CD4-positive, alpha-beta T cell treated with Interleukin-6 at 100 ng/mL for 8 hours (primary cell): ENCODE measurements around the gene GRIN3B.

Experiments
- DNase-seq: peaks from one replicate; pipeline ENCODE4 v3.0.0-alpha.2; 2020; ENCODE audit warnings: mixed read lengths, low spot score

Gene GRIN3B

DNA sequence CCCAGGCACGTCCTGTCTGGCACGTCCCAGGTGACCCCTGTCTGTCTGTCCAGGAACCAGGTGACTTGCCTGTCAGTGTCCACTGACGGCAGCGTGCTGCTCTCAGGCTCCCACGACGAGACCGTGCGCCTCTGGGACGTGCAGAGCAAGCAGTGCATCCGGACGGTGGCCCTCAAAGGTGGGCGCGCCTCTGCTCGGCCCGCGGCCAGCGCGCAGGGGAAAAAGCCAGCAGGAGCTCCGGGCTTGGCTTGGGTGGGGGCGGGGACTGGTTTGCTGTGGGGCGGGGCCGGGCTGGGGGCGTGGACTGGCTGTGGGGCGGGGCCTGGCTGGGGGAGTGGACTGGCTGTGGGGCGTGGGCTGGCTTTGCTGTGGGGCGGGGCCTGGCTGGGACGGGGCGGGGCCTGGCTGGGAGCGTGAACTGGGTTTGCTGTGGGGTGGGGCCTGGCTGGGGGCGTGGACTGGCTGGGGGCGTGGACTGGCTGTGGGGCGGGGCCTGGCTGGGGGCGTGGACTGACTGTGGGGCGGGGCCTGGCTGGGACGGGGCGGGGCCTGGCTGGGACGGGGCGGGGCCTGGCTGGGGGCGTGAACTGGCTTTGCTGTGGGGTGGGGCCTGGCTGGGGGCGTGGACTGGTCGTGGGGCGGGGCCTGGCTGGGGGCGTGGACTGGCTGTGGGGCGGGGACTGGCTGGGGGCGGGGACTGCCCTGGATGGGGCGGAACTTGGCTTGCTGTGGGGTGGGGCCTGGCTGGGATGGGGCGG lies 8.9 kb upstream of the GRIN3B start:
- no peak for DNase-seq

DNA sequence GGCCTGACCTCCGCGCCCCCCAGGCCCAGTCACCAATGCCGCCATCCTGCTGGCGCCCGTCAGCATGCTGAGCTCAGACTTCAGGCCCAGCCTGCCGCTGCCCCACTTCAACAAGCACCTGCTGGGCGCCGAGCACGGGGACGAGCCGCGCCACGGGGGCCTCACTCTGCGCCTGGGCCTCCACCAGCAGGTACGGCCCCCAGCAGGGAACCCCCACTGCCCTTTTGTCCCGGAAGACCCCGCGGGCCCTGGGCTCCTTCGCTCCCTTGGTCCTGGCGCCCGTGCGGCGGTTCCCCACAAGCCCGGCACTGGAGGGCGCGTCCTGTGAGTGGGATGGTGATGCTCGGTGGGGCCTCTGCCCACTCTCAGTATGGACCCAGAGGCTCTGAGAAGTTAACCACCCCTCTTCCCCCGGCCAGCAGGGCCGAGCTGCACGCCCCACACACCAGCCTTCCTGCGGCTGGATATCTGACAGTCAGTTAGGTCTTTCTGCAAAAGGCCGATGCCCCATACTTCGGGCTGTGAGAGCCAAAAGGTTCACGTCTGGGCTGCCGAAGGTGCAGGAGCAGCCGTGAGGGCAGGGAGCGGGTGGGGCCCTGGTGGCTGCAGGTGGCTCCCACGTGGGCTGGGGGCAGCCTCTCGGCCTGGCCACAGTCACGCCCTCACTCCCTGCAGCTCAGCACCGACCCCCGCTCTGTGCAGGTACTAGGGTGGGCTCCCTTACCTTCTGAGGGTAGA lies 8.1 kb upstream of the GRIN3B start:
- DNase-seq, result no peak

DNA sequence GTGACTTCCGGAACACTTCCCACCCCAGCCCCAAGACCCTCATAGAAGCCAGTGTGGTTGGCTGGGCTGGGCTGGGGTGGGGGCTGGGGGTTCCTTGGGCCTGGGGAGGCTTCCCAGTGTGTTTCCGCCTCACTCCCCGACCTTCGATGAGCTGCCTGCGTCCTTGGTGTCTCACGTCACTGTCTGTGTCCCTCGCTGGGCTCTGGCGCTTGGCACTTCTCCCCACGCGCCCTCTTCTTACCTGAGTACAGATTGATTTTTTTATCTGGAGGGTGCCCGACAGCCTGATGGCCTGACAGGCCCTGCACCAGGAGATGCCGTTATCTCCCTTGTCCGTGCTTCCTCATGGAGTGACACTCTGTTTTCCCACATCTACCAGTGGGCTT lies 7.6 kb upstream of the GRIN3B start:
- DNase-seq, result no peak

DNA sequence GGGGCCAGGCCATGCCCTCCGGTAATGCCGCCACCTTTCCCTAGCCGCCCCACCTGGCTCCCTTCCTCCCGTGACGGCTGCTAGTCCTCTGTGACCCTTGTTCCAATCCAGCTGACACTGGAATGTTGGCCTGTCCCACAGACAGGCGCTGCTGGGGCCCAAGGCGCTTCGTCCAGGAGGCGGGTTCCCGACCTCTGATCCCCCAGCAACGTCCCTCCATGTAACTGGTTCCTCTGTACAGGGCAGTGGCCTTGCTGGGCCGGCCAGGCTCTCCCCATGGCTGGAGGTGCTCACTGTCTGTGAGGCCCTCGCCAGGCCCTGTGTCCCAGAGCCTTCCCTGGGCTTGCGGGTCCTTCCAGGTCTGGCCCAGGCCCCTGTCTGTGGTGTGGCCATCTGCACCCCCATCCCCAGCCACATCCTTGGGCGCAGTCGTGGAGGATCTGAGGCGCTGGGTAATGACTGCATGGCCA lies 6.8 kb upstream of the GRIN3B start:
- DNase-seq, result no peak

DNA sequence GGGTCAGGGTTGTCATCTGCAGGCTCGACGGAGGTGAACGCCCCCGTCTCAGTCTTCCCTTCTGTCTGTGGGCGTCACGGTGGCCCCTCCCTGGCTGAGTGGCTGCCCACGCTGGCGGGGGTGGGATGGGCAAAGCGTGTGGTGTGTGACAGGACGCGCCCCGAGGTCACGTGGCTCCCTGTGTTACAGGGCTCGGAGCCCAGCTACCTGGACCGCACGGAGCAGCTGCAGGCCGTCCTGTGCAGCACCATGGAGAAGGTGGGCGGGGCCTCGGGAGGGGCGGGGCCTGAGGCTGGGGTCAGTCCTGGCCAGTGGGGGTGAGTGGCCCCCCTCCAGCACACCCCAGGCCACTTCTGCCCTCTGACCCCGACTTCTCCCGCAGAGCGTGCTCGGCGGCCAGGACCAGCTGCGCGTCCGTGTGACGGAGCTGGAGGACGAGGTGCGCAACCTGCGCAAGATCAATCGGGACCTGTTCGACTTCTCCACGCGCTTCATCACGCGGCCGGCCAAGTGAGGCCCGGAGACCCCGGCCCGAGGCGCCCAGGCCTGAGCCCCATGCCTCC lies 6.3 kb upstream of the GRIN3B start:
- no peak for DNase-seq

DNA sequence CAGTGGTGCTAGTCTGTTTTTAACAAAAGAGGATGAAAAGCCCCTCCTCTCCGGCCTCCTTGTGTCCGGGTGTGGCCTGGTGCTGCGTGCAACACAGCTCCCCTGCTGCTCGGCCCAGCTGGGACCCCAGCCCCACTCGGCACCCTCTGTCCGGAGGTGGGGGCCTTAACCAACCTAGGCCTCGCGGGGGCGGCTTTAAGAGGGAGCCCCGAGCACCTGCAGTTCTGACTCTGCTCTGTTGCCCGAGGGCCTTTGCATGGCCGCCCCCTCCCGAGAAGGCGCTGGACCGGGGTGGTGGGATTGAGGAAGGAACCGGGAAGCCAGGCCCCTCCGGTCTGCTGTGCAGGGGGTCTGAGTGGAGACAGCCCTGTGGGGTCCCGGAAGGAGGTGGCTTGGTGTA lies 5.7 kb upstream of the GRIN3B start:
- DNase-seq, result no peak

DNA sequence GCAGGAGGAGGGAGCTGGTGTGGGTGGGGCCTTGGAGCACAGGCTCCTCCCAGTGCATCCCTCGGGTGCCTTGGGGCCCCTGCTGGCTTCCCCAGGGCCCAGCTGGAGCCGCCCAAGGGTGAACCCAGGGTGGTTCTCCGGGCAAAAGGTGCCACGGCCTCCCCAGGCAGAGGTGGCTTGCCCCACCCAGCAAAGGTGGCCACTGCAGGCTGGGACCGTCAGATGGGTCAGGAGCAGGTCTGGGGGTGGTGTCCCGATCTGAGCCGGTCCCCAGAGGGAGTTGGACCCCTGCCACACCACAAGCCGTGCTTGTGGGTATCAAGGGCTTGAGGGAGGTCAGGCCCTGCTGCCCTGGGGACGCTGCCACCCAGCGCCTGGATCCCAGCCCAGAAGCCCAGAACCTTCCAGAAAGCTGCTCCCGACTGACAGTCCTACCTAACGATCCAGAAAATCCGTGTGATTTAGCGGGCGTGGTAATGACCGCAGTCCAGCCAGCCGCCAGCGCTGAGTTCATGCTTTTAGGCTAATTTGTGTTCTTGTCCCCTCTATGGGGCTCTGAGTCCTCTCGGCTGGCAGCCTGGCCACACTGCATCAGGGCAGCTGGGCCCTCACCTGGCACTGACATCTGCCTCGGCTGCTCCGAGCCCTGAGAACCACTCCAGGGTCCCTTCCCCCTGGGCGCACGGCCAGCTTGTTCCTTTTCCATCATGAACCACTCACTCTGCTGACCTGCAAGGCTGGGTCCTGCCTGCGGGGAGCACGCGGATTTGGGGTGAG lies 5.0 kb upstream of the GRIN3B start:
- no peak for DNase-seq

DNA sequence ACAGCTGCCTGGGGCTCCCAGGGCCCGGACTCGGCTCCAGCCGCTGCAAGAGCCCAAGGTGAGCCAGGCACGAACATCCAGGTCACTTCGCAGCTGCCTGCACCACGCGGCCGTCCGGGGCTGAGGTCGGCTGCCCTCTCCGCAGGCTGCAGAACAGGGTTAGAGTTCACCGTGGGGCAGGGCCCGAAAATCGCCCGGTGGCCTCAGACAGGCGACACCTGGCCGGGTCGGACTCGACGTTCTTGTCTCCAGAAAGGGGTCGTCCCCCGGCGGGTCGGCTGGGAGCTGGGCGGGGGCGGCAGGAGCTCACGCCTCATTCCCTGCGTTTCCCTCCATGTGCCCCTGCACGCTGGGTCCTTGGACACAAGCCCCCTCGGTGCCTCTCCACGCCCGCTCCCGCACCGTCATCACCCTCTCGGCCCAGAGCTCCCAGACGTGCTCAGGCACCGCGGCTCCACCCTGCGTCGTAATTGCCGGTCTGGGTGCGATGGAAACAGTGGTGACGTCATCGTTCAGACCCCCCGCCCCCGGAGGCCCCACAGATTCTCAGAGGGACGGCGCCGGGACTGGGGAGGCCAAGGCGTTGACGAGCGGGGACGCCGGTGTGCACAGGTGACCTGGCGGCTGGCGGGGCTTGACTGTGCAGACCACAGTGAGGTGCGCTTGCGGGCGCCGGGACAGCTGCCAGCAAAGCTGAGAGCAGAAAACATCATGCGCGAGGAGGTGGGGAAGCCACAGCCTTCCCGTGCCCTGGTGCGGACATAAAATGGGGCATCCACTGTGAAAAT lies 4.0 kb upstream of the GRIN3B start:
- peak; percentile 60 for DNase-seq

DNA sequence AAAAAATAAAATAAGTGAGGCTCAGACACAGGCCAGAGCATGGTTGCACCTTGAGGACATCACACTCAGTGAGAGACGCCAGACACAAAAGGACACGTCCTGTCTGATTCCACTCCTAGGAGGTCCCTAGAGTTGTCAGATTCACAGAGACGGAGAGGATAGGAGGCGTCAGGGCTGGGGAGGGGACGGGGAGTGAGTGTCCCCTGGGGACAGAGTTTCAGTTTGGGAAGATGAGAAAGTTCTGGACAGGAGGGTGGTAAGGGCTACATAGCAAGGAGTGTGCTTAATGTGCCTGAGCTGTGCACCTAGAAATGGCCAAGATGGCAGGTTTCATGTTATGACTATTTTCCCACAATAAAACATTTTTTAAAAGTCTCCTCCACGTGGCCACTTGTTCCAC lies 2.2 kb upstream of the GRIN3B start:
- no peak for DNase-seq

DNA sequence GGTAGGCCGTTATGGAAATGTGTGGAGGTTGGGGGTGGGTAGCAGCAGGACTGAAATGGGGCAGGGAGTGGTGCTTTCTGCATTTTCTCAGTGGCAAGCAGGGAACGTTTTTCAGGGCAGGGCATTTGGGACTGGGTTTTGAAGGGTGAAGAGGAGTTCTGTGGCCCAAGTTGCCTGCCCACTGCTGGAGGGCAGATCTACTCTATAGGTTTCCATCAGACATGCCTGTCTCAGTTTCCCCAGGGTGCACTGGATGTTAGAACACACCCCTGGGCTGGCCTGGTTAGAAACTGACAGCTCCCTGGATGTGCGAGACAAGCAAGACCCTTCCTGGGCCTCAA lies 870 bp upstream of the GRIN3B start:
- no peak for DNase-seq

DNA sequence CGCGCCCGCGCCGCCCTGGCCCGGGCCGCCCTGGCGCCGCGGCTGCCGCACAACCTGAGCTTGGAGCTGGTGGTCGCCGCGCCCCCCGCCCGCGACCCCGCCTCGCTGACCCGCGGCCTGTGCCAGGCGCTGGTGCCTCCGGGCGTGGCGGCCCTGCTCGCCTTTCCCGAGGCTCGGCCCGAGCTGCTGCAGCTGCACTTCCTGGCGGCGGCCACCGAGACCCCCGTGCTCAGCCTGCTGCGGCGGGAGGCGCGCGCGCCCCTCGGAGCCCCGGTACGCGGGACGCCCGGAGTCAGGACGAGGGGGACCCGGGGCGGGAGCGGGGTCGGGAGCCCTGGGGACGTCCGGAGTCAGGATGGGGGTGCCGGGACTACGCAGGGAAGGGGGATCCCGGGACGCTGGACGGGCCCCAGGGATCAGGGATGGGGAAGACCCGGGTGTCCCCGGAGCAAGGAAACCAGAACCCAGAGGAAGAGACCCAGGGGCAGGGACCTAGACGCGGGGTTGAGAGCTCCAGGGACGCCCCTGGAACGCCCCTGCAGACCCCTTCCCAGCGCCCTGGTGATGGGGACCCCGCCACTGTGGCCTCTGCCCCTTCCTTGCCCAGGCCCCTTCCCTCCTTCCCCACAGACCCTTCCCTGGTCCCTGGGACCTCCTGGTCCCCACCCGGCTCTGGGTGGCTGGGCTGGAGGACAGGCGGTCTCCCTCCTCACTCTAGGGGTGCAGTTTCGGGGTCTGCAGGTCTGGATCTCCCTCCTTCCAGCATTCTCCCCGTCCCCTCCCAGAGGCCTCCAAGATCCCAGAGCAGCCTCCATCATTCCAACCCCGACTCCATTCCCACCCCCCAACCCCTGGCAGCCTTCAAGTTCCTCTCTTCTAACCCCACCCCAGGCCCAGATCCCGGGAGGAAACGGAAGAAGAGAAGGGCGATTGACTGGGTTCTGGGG lies 645 bp downstream of the GRIN3B start:
- DNase-seq, result no peak

DNA sequence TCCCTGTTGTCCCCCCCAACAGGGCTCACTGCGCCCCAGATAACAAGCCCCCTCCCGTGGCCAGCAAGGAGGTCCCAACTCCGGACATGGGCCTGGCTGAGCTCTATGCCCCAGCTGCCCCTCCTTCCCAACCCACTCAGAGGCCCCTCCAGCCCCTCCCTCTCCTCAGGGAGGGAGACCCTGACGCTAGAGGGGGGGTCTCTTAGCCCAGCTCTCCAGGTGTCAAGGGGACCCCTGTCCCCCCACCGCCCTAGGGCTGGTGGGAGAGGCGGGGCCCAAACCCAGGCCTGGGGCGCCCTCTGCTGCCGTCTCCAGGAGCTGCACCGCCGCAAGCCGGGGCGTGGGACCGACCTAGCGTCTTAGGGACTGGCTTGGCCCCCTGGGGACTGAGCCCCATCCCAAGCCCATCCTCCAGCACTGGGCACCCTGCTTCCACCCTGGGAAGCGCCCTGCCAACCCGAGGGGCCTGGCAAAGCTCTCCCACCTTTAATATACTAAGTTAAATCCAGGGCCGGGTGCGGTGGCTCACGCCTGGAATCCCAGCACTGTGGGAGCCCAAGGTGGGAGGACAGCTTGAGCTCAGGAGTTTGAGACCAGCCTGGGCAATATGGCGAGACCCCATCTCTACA lies 1.4 kb downstream of the GRIN3B start:
- DNase-seq, result peak; percentile 60

DNA sequence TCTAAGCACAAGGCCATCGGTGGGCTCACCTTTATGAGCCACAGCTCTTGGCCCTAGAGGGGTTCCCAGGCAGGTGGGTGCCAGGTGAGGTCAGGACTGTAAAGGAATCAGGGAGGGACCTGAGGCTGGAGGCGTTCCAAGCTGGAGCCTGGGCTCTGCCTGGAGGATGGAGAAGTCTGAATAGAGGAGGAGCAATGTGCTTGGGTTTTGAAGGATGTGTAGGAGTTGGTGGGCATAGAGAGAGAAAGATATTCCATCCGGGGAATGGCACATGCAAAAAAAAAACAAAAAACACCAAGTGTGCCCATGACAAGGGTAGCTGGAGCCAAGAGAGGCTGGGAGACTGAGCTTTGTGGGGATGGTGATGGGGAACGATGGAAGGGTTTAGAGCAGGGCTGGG lies 2.4 kb downstream of the GRIN3B start:
- no peak for DNase-seq

DNA sequence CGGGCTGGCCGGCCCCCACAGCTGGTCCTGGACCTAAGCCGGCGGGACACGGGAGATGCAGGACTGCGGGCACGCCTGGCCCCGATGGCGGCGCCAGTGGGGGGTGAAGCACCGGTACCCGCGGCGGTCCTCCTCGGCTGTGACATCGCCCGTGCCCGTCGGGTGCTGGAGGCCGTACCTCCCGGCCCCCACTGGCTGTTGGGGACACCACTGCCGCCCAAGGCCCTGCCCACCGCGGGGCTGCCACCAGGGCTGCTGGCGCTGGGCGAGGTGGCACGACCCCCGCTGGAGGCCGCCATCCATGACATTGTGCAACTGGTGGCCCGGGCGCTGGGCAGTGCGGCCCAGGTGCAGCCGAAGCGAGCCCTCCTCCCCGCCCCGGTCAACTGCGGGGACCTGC lies 3.1 kb downstream of the GRIN3B start:
- DNase-seq, result no peak

DNA sequence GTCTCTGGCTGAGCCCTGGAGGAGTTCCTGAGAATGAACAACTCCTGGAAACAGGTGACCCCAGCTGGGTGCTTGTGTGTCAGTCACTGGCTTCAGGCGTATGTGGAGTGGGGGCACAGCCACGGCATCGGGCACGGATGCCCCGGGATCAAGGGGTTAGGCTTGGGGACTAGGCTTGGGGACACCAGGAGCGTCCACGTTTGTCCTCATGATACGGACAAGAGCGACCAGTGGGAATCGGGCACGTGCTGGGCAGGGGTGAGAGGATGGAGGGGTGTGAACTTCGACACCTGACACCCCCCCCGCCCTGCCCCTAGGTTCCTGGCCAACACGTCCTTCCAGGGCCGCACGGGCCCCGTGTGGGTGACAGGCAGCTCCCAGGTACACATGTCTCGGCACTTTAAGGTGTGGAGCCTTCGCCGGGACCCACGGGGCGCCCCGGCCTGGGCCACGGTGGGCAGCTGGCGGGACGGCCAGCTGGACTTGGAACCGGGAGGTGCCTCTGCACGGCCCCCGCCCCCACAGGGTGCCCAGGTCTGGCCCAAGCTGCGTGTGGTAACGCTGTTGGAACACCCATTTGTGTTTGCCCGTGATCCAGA lies 4.1 kb downstream of the GRIN3B start:
- DNase-seq, result no peak

DNA sequence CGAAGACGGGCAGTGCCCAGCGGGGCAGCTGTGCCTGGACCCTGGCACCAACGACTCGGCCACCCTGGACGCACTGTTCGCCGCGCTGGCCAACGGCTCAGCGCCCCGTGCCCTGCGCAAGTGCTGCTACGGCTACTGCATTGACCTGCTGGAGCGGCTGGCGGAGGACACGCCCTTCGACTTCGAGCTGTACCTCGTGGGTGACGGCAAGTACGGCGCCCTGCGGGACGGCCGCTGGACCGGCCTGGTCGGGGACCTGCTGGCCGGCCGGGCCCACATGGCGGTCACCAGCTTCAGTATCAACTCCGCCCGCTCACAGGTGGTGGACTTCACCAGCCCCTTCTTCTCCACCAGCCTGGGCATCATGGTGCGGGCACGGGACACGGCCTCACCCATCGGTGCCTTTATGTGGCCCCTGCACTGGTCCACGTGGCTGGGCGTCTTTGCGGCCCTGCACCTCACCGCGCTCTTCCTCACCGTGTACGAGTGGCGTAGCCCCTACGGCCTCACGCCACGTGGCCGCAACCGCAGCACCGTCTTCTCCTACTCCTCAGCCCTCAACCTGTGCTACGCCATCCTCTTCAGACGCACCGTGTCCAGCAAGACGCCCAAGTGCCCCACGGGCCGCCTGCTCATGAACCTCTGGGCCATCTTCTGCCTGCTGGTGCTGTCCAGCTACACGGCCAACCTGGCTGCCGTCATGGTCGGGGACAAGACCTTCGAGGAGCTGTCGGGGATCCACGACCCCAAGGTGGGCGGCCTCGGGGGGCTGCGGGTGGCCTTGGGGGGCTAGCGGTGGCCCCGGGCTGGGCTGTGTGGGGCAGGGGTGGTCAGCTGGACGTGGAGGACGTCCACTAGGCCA lies 4.8 kb downstream of the GRIN3B start:
- DNase-seq, result no peak

DNA sequence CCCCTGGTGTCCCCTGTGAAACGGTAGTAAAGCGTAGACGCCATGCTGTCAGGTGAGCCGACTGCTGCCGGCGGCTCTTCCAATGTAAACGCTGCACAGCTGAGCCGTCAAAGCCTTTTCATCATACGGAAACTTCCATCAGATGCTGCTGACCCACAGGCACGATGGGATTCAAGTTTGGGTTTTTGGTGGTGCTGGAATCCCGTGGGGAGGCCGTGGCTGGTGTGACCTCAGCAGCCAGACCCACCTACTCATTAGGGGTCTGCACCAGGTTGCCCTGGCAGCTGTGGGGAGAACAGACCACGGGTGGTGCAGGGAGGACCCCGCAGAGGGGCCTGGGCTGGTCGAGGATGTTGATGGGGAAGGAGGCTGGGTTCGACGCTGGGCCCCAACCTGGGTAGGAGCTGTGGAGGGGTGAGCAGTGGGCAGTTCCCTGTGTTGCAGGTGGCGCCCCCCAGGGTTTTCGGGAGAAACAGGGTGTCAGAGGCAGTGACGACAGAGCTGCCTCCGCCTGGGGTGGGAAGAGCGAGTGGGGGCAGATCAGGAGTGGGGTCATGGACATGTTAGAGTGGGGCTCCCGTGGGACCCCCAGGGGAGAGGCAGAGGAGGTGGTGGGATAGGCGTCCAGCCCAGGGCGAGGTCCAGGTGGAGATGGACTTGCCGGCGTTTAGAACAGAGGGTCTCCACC lies 6.6 kb downstream of the GRIN3B start:
- no peak for DNase-seq
